ENCODE data around the gene RASD2.

The RASD2 gene

GRCh38 chr22:35555483-35555890 is 14.9 kb downstream of the RASD2 start:
- H3K4me3 ChIP-seq (ENCODE audit: low read length) = no peak overlapping the region
- no peak for TF ChIP-seq ZNF274 (IDR thresholded peaks at IDR 0.05; ENCODE audit: low read depth, low read length)

- no peak for TF ChIP-seq ZNF274 (IDR thresholded peaks at IDR 0.05; ENCODE audit: low read depth, low read length)
Observed at GRCh38 chr22:35555946-35556547, 15.4 kb downstream of the RASD2 start.

GRCh38 chr22:35556666-35557065 is 16.0 kb downstream of the RASD2 start:
- TF ChIP-seq ZNF274 (IDR thresholded peaks at IDR 0.05; ENCODE audit: low read depth, low read length) = no peak
- no peak overlapping the region for H3K4me3 ChIP-seq (ENCODE audit: low read length)

More at GRCh38 chr22:35555946-35556547, 15.4 kb downstream of the RASD2 start:
- no peak overlapping the region for H3K4me3 ChIP-seq (ENCODE audit: low read length)

- TF ChIP-seq ZNF274 (IDR thresholded peaks at IDR 0.05; ENCODE audit: low read depth, low read length) = no peak
- H3K4me3 ChIP-seq (ENCODE audit: low read length) = no peak overlapping the region
Observed at GRCh38 chr22:35558031-35558430, 17.4 kb downstream of the RASD2 start.

GRCh38 chr22:35558719-35559118 is 18.1 kb downstream of the RASD2 start:
- no peak overlapping the region for H3K4me3 ChIP-seq (ENCODE audit: low read length)
- TF ChIP-seq ZNF274 (IDR thresholded peaks at IDR 0.05; ENCODE audit: low read depth, low read length) = no peak

GRCh38 chr22:35559354-35560005 is 18.8 kb downstream of the RASD2 start:
- no peak overlapping the region for H3K4me3 ChIP-seq (ENCODE audit: low read length)
- TF ChIP-seq ZNF274 (IDR thresholded peaks at IDR 0.05; ENCODE audit: low read depth, low read length) = no peak

- H3K4me3 ChIP-seq (ENCODE audit: low read length) = no peak overlapping the region
- TF ChIP-seq ZNF274 (IDR thresholded peaks at IDR 0.05; ENCODE audit: low read depth, low read length) = no peak
Observed at GRCh38 chr22:35560366-35560765, 19.7 kb downstream of the RASD2 start.

GRCh38 chr22:35560824-35561223 is 20.2 kb downstream of the RASD2 start:
- no peak overlapping the region for H3K4me3 ChIP-seq (ENCODE audit: low read length)
- no peak for TF ChIP-seq ZNF274 (IDR thresholded peaks at IDR 0.05; ENCODE audit: low read depth, low read length)

GRCh38 chr22:35561796-35562526 is 21.3 kb downstream of the RASD2 start:
- no peak for TF ChIP-seq ZNF274 (IDR thresholded peaks at IDR 0.05; ENCODE audit: low read depth, low read length)
- no peak overlapping the region for H3K4me3 ChIP-seq (ENCODE audit: low read length)

GRCh38 chr22:35563211-35563610 is 22.6 kb downstream of the RASD2 start:
- no peak overlapping the region for H3K4me3 ChIP-seq (ENCODE audit: low read length)
- no peak for TF ChIP-seq ZNF274 (IDR thresholded peaks at IDR 0.05; ENCODE audit: low read depth, low read length)

GRCh38 chr22:35564975-35565867 is 24.6 kb downstream of the RASD2 start:
- TF ChIP-seq ZNF274 (IDR thresholded peaks at IDR 0.05; ENCODE audit: low read depth, low read length) = no peak

GRCh38 chr22:35567351-35568141 is 26.9 kb downstream of the RASD2 start:
- no peak for TF ChIP-seq ZNF274 (IDR thresholded peaks at IDR 0.05; ENCODE audit: low read depth, low read length)

More at GRCh38 chr22:35564975-35565867, 24.6 kb downstream of the RASD2 start:
- H3K4me3 ChIP-seq (ENCODE audit: low read length) = no peak overlapping the region

More at GRCh38 chr22:35567351-35568141, 26.9 kb downstream of the RASD2 start:
- H3K4me3 ChIP-seq (ENCODE audit: low read length) = no peak overlapping the region

Data from GM08714 (cell line).